ENCODE data around the gene EPC2. TPM values are rescaled to one million over a fixed set of nuclear protein-coding genes. Genes with fewer than 3 reads are reported as not detected.

EPC2 gene
- total and polyA plus RNA-seq, 2 donors from 2014 or later, result 7.2 to 43.9 TPM

- no peaks in the 10 kb centered on the region for H3K36me3 ChIP-seq (ENCODE audit: control insufficient read depth in 2 of 3, insufficient read depth in 3 of 3, low read length in 3 of 3)
- no peak overlapping the region for H3K27ac ChIP-seq (ENCODE audit: low read depth in 2 of 2, low read length in 2 of 2)
- no peaks in the 10 kb centered on the region for H3K27me3 ChIP-seq (ENCODE audit: control insufficient read depth, insufficient read depth, low read length)
- FAIRE-seq (no peak), DNase-seq (no peak)
- TF ChIP-seq CTCF (IDR thresholded peaks at IDR 0.05; ENCODE audit: borderline replicate concordance, extremely low read depth, insufficient read depth), result no peak
- no peak overlapping the region for H3K4me3 ChIP-seq (ENCODE audit: low read length in 3 of 3)
- no peaks in the 10 kb centered on the region for H3K9me3 ChIP-seq (ENCODE audit: control insufficient read depth in 2 of 3, insufficient read depth in 1 of 3, low read length in 3 of 3)
- no peak overlapping the region for H3K9ac ChIP-seq (ENCODE audit: low read length in 3 of 3)
- intact Hi-C loops (cut with DNase I), result no loop called here
- no peaks in the 10 kb centered on the region for H3K4me1 ChIP-seq (ENCODE audit: control insufficient read depth in 2 of 3, insufficient read depth in 2 of 3, low read depth in 1 of 3, low read length in 3 of 3)
Observed at GRCh38 chr2:148794558-148794957, 150.0 kb downstream of the EPC2 start.

- Histone ChIP-seq H3K36me3 (ENCODE audit: control insufficient read depth in 2 of 3, insufficient read depth in 3 of 3, low read length in 3 of 3) (no peaks in the 10 kb centered on the region), H3K4me3 (ENCODE audit: low read length in 3 of 3) (no peak overlapping the region), H3K9ac (ENCODE audit: low read length in 3 of 3) (no peak overlapping the region), H3K27me3 (ENCODE audit: control insufficient read depth, insufficient read depth, low read length) (no peaks in the 10 kb centered on the region), H3K9me3 (ENCODE audit: control insufficient read depth in 2 of 3, insufficient read depth in 1 of 3, low read length in 3 of 3) (no peaks in the 10 kb centered on the region), H3K27ac (ENCODE audit: low read depth in 2 of 2, low read length in 2 of 2) (no peak overlapping the region), H3K4me1 (ENCODE audit: control insufficient read depth in 2 of 3, insufficient read depth in 2 of 3, low read depth in 1 of 3, low read length in 3 of 3) (no peaks in the 10 kb centered on the region)
- intact Hi-C loops (cut with DNase I), result no loop called here
- no peak for DNase-seq
- TF ChIP-seq CTCF (IDR thresholded peaks at IDR 0.05; ENCODE audit: borderline replicate concordance, extremely low read depth, insufficient read depth), result no peak
- FAIRE-seq, result no peak
Observed at GRCh38 chr2:148796735-148797512, 152.4 kb downstream of the EPC2 start.

- no peaks in the 10 kb centered on the region for H3K27me3 ChIP-seq (ENCODE audit: control insufficient read depth, insufficient read depth, low read length)
- intact Hi-C loops (cut with DNase I), result no loop called here
- H3K4me3 ChIP-seq (ENCODE audit: low read length in 3 of 3), result no peak overlapping the region
- H3K9me3 ChIP-seq (ENCODE audit: control insufficient read depth in 2 of 3, insufficient read depth in 1 of 3, low read length in 3 of 3), result no peaks in the 10 kb centered on the region
- H3K4me1 ChIP-seq (ENCODE audit: control insufficient read depth in 2 of 3, insufficient read depth in 2 of 3, low read depth in 1 of 3, low read length in 3 of 3), result no peaks in the 10 kb centered on the region
- no peak for FAIRE-seq
- no peaks in the 10 kb centered on the region for H3K36me3 ChIP-seq (ENCODE audit: control insufficient read depth in 2 of 3, insufficient read depth in 3 of 3, low read length in 3 of 3)
- TF ChIP-seq CTCF (IDR thresholded peaks at IDR 0.05; ENCODE audit: borderline replicate concordance, extremely low read depth, insufficient read depth), result no peak
- H3K9ac ChIP-seq (ENCODE audit: low read length in 3 of 3), result no peak overlapping the region
- H3K27ac ChIP-seq (ENCODE audit: low read depth in 2 of 2, low read length in 2 of 2), result no peak overlapping the region
- DNase-seq, result no peak
Observed at GRCh38 chr2:148802448-148803220, 158.1 kb downstream of the EPC2 start.

Data from kidney (tissue), 14 donors.